GM10266 (cell line): ENCODE data around the gene OR5H6.

Experiments
- DNase-seq: peaks from one replicate; pipeline ENCODE4 v3.0.0; 2012; ENCODE audit errors: extremely low spot score
- TF ChIP-seq, protein P1 (sequence below): IDR thresholded peaks from 2 replicates; pipeline ENCODE4 v1.5.1; 2012; ENCODE audit warnings: mild to moderate bottlenecking, low read depth; ENCODE audit not compliant: control insufficient read depth, insufficient read depth; ENCODE audit errors: missing control alignments

OR5H6 gene

GRCh38 chr3:98282205-98282604, 18.2 kb downstream of the OR5H6 start, which contains the start of gene OR5H2:
Gene OR5H2, plus strand, starts transcription at chr3:98282505. Its CDS starts 398 bp downstream, at chr3:98282903.
- TF ChIP-seq, protein P1, sequence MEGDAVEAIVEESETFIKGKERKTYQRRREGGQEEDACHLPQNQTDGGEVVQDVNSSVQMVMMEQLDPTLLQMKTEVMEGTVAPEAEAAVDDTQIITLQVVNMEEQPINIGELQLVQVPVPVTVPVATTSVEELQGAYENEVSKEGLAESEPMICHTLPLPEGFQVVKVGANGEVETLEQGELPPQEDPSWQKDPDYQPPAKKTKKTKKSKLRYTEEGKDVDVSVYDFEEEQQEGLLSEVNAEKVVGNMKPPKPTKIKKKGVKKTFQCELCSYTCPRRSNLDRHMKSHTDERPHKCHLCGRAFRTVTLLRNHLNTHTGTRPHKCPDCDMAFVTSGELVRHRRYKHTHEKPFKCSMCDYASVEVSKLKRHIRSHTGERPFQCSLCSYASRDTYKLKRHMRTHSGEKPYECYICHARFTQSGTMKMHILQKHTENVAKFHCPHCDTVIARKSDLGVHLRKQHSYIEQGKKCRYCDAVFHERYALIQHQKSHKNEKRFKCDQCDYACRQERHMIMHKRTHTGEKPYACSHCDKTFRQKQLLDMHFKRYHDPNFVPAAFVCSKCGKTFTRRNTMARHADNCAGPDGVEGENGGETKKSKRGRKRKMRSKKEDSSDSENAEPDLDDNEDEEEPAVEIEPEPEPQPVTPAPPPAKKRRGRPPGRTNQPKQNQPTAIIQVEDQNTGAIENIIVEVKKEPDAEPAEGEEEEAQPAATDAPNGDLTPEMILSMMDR: no peak
- no peak for DNase-seq

DNA sequence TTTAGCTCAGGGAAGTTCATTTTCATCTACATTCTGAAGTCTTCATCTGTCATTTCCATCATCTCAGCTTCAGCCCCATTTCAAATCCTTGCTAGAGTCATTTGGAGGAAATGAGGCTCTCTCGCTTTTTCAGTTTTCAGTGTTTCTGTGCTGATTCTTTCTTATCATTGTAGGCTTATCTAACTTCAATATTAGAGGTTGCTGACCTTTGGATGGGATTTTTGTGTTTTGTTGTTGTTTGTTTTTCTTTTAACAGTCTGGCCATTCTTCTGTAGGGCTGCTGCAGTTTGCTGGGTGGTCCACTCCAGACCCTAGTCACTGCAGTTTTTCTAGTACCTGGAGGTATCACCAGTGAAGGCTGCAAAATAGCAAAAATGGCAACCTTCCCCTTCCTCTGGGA, 26.9 kb downstream of the OR5H6 start:
- DNase-seq: no peak
- TF ChIP-seq, protein P1: no peak

DNA sequence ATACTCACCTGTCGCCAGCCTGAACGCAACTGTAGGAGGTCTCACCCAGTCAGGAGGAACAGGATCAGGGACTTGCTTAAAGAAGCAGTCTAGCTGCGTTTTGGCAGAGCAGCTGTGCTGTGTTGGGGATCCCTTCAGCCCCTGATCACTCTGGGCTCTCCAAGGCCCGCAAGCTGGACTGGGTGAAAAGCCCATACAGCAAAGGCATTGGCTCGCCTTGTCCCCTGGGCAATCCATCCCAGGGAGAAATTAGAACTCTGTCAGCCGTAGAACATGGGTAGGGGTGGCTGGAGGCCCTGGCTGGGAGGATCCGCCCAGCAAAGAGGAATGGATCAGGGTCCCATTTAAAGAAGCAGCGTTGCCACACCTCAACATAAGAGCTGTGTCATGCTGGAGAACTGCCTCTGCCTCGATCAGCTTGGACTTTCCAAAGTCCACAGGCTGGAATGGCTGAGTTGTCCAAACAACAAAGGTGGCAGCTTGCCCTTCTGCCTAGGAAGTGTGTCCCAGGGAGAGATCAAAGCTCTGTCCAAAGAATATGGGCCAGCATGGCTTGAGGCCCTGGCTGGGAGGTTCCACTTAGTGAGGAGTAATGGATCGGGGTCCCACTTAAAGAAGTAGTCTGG, 27.4 kb downstream of the OR5H6 start:
- DNase-seq: no peak
- TF ChIP-seq, protein P1: no peak
